ENCODE data around the gene PRPF6. TPM values are rescaled to one million over a fixed set of nuclear protein-coding genes. Genes with fewer than 3 reads are reported as not detected.

Gene PRPF6
- total and polyA plus RNA-seq, 2 of the 13 experiments (the other 11 are each of a cell fraction or from before 2014, with no cell fraction given) = 63.7 to 101 TPM

DNA sequence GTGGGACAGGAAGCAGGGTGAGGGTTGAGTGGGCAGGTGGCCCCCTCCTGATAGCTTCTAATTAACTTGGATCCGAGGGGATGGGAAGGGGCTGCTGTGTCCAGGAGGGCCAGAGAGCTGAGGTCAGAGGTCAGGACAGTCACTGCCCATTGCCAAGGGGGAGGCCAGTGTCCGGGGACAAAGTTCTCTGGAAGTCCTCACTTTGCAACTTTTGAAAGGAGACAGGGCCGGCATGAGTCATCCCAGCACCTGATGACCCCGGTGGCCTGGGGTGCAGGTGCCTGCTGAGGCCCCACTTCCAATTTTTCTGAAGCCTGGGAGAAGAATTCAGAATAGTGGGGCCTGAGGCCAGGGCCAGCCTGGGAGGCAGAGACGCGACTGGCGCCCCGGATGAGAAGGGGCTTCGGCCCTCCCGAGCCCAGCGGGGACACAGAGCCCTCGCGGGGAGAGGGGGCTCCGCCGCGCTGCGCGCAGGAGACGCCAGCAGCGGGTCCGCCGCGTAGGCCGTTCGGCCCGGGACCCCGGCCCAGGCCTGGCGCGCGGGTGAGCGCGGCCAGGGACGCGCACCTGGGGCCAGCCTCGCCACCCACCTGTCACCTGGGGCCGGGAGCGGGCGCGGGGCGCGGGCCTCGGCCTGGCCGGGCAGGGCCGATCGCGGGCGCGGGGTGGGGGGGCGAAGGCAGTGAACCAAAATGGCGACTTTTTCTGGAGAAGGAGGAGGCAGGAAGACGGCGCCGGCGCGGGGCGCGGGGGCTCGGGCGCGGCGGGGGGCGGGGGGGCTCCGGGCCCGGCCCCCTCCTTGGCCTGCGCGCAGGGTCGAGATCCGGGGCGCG, 11.8 kb upstream of the PRPF6 start (continued):
- TF ChIP-seq ZBTB40 (IDR thresholded peaks at IDR 0.05) (no peak), ZBTB40 (CRISPR knock-in tag; IDR thresholded peaks at IDR 0.05) (peak; percentile 85), ZNF18 (CRISPR knock-in tag; IDR thresholded peaks at IDR 0.05; ENCODE audit: insufficient replicate concordance) (peak; percentile 57), ERF (CRISPR knock-in tag; IDR thresholded peaks at IDR 0.05) (peak; percentile 56; the same call in 1 of the 2 replicates), ELF3 (CRISPR knock-in tag; IDR thresholded peaks at IDR 0.05) (peak; percentile 78; the same call in 1 of the 2 replicates), ZNF784 (CRISPR knock-in tag; IDR thresholded peaks at IDR 0.05; ENCODE audit: borderline replicate concordance) (no peak), AHR (CRISPR knock-in tag; IDR thresholded peaks at IDR 0.05) (no peak), ZBTB8A (CRISPR knock-in tag; IDR thresholded peaks at IDR 0.05; ENCODE audit: borderline replicate concordance, low read depth) (no peak; the same call in 1 of the 2 replicates), CHD2 (IDR thresholded peaks at IDR 0.05; ENCODE audit: low read depth, low read length) (no peak), KDM4B (CRISPR knock-in tag; IDR thresholded peaks at IDR 0.05) (peak; percentile 68; the same call in 1 of the 2 replicates), SP5 (CRISPR knock-in tag; IDR thresholded peaks at IDR 0.05; ENCODE audit: borderline replicate concordance, low read depth) (peak; percentile 51; the same call in 1 of the 2 replicates), REPIN1 (CRISPR knock-in tag; IDR thresholded peaks at IDR 0.05; ENCODE audit: borderline replicate concordance, low read depth) (peak; percentile 53; the same call in 1 of the 2 replicates), NFIC (IDR thresholded peaks at IDR 0.05; ENCODE audit: low read length) (no peak; the same call in 1 of the 2 replicates)
- TF ChIP-seq, protein P1, sequence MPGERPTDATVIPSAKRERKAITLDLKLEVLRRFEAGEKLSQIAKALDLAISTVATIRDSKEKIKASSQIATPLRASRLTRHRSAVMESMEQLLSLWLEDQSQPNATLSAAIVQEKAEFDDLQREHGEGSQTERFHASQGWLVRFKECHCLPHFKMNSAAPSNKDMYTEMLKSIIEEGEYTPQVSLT (CRISPR knock-in tag; IDR thresholded peaks at IDR 0.05; ENCODE audit: borderline replicate concordance, low read depth) = no peak

Measured in HepG2 (cell line).